AG09319 (cell line): ENCODE data around the gene HCAR3.
"Not testable (repeated sequence)": the region's sequence is repeated elsewhere in the genome, so short reads cannot be mapped to it uniquely, and the experiment has no call there.

Experiments used
- DNase-seq: peaks from one replicate; pipeline ENCODE4 v3.0.0-alpha.2; 2010; ENCODE audit warnings: low read depth; ENCODE audit errors: extremely low read depth
- TF ChIP-seq, protein P1 (sequence below): IDR thresholded peaks from 2 replicates; pipeline ENCODE4 v1.5.1; 2011; ENCODE audit warnings: low read depth, mild to moderate bottlenecking, inconsistent platforms, low read length, moderate library complexity

Gene HCAR3

DNA sequence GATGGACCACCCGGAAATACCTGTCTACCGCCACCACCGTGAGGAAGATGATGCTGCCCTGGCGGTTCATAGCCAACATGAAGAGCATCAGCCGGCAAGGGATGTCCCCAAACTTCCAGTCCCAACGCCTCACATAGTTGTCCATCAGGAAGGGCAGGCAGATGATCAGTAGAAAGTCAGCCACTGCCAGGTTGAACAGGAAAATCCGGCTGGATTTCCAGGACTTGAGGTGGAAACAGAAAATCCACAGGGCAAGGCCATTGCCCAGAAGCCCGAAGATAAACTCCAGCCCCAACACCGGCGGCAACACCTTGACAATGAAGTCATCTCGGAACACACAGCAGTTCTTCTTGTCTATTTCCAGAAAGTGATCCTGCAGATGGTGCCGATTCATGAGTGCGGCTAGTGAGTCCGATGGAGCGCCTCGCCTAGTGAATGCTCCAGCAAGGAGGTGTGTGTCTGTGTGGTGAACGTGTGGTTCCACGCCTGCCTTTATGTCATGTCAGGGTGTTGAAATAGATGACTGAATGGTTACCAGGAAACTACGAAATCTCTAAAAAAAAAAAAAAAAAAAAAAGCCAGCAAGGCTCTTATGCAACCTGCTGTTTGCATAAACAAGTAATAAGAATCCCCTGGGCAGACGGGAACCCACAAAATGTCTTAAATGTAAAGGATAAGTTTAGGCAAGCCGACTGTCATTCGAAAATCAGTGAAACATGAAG, 13.6 kb downstream of the HCAR3 start, which contains the start of gene HCAR2:
Gene HCAR2 (minus strand): TSS at position 468 of the 722 bp plus-strand sequence. CDS start 74 bp downstream, at position 394.
- not testable (repeated sequence) for DNase-seq

DNA sequence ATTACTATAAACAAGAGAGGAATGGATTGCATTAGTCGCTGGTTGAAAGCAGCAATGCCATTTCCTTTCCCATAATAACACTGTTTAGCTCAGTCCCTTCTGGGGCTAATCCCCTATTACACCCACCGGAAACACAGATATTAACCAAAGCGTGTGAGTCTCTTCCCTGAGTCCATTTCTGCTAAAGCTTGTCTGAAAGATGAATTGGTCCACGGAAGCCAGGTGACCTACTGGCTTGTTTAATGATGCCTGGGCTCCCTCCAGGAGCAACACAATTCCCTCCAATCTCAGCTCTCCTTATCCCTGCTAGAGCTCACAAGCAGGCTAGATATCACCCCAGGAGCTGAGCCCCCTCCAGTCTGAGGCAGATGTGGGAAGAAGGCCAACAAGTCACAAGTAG, 15.1 kb downstream of the HCAR3 start:
- not testable (repeated sequence) for DNase-seq

DNA sequence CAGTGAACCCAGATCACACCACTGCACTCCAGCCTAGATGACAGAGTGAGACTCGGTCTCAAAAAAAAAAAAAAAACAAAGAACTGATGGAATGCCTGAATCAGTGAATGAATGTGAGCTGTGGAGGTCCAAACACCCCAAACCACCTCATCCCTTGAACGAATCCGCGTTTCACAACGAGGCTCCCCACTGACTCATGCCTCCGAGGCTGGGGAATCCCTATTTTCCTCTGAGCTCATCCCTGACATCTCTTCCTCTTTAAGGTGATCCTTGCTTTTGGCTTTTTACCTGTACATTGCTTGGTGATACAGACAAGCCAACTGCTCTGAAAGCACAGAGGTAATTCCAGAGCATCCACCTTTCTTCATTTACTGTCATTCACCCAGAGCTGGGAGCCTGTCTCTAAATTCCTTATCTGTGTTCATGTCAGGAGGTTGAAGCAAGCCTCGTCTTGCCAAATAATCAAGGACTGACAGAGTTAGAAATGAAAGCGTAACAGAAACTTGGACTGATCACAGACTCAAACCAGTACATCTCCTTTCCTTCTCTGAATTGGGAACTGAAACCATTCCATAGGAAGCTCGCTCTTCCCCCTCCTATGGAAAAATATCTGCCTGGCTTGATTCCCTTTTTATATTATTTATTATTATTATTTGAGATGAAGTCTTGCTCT, 16.4 kb downstream of the HCAR3 start:
- DNase-seq: not testable (repeated sequence)

DNA sequence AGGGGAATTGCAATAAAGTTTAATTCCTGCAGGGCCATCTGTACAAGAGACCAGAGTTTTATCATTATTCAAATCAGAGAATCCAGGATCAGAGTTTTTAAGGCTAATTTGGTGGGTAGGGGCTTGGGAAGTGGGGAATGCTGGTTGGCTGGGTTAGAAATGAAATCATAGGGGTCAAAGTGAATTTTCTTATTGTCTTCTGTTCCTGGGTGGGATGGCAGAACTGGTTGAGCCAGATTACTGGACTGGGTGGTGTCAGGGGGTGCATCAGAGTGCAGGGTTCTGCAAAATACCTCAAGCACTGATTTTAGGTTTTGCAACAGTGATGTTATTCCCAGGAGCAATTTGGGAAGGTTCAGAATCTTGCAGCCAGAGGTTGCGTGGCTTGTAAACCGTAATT, 19.7 kb downstream of the HCAR3 start:
- DNase-seq: not testable (repeated sequence)

DNA sequence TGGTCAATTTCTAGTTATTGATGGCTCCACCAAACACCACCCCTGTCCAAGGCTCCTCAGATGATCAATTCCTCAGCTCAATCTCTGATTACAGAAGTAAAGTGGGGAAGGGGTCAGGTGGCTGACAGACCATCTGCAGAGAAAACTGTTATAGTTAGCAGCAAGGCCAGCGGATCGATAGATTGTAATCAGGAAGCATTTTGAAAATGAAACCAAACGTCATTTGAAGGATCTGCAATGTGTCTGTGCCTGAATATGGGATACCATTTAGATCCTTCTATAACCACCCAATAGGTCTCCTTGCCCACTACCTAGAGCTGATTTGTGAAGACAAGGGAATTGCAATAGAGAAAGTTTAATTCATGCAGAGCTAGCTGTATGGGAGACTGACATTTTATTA, 25.0 kb downstream of the HCAR3 start:
- DNase-seq: no peak
- TF ChIP-seq, protein P1, sequence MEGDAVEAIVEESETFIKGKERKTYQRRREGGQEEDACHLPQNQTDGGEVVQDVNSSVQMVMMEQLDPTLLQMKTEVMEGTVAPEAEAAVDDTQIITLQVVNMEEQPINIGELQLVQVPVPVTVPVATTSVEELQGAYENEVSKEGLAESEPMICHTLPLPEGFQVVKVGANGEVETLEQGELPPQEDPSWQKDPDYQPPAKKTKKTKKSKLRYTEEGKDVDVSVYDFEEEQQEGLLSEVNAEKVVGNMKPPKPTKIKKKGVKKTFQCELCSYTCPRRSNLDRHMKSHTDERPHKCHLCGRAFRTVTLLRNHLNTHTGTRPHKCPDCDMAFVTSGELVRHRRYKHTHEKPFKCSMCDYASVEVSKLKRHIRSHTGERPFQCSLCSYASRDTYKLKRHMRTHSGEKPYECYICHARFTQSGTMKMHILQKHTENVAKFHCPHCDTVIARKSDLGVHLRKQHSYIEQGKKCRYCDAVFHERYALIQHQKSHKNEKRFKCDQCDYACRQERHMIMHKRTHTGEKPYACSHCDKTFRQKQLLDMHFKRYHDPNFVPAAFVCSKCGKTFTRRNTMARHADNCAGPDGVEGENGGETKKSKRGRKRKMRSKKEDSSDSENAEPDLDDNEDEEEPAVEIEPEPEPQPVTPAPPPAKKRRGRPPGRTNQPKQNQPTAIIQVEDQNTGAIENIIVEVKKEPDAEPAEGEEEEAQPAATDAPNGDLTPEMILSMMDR: no peak

DNA sequence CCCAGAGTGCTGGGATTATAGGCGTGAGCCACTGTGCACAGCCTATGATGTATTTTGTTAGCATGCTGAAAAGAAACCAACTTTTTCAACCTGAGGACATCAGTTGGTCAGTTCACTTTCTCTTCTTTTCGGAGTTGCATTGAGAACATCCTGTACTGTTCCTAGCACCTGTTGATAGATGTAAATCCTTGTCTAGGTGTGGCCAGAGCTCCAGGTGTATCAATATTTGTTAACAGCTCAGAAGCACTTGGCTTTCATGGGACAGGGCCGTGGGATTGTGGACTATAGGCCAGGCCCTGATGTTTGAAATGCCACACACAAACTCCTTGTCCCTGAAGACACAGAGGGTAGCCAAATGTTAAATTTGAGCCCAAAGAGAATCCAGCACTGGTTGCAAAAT, 28.3 kb downstream of the HCAR3 start:
- no peak for DNase-seq

DNA sequence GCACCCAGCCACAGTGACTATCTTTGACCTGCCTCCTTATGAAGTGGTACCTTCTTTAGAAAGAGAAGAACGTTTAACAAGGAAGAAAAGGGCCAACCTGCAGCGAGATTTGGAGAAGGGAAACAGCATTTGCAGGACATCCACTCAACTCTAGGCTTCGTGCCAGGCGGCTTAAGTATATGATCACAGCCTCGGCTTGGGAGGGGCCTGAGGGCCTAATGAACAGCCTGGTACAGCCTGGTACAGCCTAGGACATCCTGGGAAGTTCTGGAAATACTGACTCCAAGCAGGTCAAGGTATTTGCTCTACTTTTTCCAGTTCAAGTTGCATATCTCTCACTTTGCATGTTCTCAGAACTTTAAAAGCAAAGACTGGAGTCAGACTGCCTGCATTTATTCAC, 29.5 kb downstream of the HCAR3 start:
- TF ChIP-seq, protein P1: no peak
- DNase-seq: no peak

More for the DNA sequence above, 28.3 kb downstream of the HCAR3 start:
- TF ChIP-seq, protein P1: no peak

DNA sequence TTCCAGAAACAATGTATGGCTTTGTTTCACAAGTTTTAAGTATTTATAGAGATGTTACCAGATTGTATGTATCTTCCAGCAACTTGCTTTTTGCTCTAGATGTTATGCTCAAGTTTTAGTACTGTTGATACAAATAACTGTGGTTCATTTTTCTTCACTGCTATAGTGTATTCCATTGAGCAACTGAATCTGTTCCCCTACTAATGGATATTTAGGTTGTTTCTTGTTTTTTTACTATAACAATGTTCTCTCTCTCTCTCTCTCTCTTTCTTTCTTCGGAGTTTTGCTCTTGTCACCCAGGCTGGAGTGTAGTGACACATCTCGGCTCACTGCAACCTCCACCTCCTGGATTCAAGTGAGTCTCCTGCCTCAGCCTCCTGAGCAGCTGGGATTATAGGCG, 30.1 kb downstream of the HCAR3 start:
- DNase-seq: no peak
- TF ChIP-seq, protein P1: no peak

DNA sequence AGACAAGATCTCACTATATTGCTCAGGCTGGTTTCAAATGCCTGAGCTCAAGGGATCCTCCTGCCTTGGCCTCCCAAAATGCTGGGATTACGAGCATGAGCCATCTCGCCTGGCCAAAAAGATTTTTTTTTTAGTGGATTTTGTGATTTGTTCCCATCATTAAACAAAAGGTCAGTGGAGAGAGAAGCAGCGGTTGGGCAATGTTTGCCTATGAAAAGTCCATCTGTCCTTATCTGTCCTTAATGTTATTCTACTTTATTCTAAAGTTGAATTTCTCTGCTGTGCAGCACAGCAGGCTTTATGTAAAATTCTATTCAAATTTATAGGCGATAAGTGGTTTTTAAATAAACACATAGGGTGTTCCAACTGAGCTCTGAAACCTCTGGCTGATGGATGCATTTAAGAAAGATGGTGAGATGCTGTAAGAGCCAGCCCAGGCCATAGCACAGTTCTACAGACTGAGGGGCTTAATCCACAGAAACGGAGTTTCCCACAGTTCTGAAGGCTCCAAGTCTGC, 32.3 kb downstream of the HCAR3 start:
- TF ChIP-seq, protein P1: no peak
- no peak for DNase-seq
